OCI-LY1 (cell line): ENCODE data around the gene PRKCA.

Experiments used
- CTCF ChIP-seq: fragments of 200-600 bp; sonication (generic), shearing (Covaris generic); IDR thresholded peaks from 2 replicates; pipeline ENCODE4 v1.5.1; 2017; ENCODE audit warnings: mild to moderate bottlenecking, antibody characterized with exemption, low read length, moderate library complexity, mixed read lengths
- EZH2 ChIP-seq: fragments of 200-600 bp; sonication (generic), shearing (Covaris generic); IDR thresholded peaks from 2 replicates; pipeline ENCODE4 v1.8.0; 2017; ENCODE audit warnings: borderline replicate concordance, mixed run types, mild to moderate bottlenecking, antibody characterized with exemption, low read length, moderate library complexity, mixed read lengths

GRCh38 chr17:66649818-66650543 lies 347.6 kb downstream of the PRKCA start:
- TF ChIP-seq CTCF (no peak), EZH2 (no peak)
